GOT3 (cell line): ENCODE measurements around the gene TNFAIP2.
A peak's percentile ranks its signal among the peaks of the same experiment; 100 is the strongest.
"Not testable (repeated sequence)": the region's sequence is repeated elsewhere in the genome, so short reads cannot be mapped to it uniquely, and the experiment has no call there.

Experiments
- DNase-seq: peaks from one replicate; lab custom pipeline; 2025; ENCODE audit warnings: mixed read lengths; lab: John Stamatoyannopoulos, UW

The TNFAIP2 gene

GRCh38 chr14:103135333-103136260 lies 12.3 kb downstream of the TNFAIP2 start:
- DNase-seq: no peak

DNA sequence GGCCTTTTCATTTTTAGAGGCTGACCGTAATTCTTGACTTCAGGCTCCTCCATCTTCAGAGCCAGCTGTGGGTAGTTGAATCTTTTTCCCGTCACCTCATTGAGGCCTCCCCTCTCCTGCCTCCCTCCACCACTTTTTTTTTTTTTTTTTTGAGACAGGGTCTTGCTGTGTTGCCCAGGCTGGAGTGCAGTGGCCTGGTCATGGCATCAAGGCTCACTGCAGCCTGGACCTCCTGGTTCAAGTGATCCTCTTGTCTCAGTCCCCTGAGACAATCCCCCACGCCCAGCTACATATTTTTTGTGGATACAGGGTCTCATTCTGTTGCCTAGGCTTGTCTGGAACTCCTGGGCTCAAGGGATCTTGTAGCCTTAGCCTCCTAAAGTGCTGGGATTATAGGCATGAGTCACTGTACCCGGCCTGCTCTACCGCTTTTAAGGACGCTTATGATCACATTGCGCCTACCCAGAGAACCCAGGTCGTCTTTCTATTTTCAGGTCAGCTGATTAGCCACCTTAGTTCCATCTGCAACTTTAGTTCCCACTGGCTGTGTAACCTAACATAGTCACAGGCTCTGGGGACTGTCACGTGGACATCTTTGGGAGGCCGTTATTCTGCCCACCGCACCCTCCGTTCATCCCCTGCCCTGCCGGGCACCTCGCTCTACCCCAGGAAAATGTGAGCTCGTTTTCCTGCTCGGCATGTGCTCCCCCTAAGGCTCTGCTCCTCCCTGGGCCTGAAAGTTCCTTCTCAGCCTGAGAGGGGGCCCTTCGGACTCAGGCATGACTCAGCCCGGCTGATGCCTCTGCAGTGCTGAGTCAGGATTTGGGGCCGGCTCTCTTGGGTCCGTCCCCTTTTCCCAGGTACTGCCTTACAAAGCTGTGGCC lies 13.4 kb downstream of the TNFAIP2 start:
- DNase-seq: no peak

DNA sequence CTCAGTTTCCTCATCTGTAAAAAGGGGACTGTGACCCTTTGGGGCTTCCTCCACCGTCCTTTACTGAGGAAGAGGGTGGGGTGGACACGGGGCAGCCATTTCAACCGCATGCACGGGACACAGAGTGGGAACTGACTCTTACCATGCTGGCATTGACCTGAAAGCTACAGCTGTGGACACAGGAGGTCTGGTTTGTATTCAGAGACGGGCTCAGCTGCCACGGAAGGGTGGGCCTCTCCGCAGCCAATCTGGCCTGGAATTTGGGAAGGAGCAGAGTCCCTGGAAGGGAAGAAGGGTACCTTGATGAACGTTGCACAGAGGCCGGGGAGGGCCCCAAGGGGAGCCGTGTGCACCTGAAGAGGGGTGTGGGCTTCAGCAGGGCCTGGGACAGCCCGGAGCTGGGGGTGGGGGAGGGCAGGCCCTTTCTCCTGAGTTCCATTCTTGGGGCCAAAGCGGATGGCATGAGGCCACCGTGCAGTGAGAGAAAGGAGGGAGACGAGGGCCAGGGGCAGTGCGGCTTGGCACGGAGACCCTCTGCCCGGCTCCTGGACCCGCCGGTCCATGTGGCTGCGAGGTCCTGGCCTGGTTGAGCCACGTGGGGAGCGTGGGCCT lies 14.5 kb downstream of the TNFAIP2 start:
- no peak for DNase-seq

DNA sequence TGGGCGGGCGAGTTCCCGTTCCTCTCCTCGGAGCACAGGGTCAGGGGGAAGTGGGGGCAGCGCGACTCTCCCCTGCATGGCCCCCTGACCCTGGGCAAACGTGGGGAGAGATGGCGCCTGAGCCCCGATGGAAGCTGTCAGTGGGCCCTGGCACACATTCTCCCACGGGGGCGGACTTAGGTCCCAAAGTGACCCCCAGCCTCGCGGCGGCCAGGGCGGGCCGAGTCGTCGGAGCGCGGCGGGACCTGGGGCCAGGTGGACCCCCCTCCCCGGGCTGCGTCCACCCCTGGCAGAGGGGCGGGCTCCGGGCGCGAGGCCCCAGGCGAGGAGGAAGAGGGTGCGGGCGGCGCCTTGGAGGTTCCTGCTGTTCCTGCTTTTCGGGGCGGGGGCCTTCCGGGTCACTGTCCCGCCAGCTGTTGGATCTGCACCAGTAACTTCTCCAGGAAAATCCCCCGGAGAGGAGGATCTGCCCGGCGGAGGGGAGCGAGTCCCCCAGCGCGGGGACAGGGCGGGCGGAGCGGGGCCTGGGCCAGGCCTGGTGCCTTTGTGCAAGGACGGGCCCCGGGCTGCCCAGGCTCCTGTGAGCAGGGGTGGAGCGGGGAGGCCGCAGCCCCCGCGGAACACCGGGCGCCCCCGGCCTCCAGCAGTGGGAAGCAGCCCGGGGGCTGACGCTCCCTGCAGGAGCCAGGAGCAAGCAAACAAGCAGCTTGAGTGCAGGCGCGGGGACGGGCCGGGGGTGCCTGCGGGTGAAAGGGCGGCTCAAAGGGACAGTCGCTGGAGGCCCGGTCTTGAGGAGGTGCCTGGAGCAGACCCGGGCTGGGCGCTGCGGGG lies 15.3 kb downstream of the TNFAIP2 start:
- no peak for DNase-seq

DNA sequence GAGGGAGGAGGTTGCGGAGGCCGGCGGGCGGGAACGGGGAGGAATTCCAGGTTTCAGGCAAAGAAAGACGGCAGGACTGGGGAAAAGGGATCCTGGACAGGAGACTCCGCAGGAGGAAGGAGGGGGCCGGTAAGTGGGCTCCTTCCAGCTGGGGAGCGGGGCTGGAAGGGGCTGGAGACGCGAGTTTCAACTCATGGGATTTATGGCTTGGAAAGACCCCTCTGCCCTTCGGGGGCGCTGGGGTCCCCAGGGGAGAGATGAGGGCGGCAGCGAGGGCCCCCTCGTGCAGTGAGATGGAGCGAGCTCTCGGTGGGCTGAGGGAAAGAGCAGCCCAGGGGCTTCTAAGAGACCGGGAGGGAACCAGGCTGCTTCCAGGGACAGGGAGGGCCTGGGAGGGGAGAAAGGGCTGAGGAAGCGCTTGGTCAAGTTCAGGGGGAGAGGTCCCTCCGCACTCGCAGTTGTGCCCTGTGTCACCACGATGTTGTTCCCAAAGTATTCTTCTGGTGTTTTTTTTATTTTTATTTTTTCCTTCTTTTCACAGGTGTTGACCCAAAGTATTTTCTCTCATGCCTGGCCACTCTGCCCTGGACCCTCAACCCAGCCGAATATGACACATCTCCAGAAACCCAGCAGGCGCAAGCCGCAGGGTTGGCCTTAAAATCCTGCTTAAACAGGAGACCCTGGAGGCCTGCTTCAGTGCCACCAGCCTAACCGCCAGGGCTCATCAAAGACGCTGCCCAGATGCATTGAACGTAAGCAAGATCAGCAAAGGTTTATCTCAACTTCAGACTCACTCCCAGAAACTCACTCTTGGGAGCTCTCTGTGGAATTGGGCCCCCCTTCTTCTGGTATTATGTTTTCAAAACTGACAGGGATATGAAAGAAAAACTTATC lies 16.1 kb downstream of the TNFAIP2 start:
- DNase-seq: no peak

DNA sequence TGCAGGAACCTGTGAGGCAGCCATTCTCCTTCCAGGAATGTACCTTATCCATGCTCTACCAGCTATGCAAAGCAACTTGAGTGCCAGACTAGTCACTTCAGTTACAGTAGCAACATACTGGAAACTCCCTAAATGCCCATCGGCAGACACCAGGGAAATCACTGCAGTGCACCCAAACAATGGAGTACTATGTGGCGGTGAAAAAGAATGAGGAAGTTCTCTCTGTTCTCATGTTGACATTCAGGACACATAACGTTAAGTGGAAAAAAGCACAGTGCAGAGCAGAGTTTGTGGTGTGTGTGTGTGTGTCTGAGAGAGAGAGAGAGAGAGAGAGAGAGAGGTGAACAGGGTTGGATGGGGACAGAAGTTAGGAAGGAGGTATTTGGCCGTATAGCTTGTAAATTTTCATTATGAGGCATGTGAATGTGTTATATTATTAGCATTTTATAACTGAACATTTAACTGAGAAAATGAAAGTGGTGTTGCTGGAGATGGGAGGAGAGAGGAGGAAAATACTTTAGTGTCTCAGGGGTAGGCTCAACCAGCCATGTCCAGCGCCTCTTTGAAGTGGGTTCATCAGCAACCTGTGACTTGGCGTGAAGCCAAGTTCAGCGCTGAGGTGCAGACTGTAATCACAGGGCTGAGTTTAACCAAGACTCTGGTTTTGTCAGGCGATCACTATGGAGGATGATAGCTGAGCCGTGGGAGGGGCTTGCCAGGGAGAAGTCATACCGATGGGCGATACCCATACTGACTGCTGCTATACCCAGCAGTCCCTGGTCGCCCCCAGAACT lies 17.3 kb downstream of the TNFAIP2 start:
- no peak for DNase-seq

DNA sequence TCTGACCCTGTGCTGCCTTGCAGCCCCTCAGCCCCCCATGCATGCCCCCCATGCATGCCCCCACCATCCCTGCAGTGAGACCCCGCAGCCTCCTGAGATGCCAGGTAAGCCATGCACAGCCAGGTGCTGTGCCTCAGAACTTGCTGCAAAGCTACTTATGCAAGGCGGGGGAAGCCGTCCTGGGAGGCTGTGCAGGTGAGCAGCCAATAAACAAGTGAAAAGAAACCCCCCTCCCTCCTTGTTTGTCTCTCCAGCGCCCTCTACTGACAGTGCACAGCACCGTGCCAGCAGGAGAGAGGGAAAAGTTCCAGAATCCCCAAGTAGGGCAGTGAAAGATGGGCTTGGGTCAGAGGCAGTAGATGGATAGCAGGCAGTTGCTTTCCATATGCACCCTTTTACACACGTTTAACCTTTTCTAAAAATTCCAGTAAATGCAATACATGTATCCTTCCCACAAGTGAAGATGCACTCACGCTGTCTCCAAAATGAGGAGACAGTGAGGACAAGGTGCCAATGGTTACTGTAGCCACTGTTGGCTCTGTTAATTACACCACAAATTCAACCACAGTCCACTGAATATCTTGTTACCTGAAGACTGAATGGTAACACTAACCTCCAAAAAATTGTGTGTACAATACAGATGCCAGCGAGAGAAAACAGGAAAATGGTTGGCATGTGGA lies 18.0 kb downstream of the TNFAIP2 start:
- DNase-seq: no peak

- DNase-seq: no peak
Measured at GRCh38 chr14:103142026-103142425, 18.8 kb downstream of the TNFAIP2 start.

DNA sequence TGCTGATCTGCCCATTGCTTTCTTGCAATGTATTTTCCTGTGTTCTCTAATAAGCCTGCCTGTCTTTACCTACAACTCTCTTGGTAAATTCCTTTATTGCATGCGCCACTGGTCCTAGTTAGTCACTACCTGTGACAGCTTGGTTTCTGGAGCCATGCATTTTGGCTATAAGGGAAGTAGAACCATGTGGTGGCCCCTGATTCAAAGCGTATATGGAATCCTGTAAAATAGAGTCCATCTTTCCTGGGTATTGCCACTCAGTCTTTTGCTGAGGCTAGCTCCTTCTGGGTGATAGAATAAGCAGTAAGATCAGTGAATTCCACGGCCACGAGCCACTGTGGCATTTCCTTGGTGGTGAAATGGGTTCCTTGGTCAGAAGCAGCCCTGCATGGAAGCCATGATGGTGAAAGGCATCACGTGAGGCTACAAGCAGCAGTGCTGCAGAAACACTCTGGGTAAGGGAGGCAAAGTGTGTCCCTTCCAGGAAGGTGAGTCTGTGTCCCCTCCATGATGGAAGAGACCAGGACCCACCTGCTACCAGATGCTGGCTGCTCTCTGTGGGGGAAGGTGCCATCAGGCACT lies 19.6 kb downstream of the TNFAIP2 start:
- DNase-seq: no peak

DNA sequence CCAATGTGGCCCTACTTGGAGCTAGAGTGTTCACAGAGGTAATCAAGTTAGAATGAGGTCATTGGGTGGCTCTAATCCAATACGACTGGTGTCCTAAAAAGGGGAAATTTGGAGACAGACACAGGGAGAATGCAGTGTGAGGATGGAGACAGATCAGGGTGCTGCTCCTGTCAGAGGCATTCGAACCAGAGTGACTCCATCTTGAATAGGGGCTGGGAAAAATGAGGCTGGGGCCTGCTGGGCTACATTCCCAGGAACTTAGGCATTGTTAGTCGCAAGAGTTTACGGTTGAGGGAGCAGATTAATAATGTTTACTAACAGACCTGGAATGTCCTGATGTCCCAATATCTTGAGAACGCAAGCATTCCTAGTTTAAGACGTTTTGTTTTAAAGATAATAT lies 20.2 kb downstream of the TNFAIP2 start:
- DNase-seq: no peak

GRCh38 chr14:103144085-103144484 lies 20.8 kb downstream of the TNFAIP2 start:
- no peak for DNase-seq

DNA sequence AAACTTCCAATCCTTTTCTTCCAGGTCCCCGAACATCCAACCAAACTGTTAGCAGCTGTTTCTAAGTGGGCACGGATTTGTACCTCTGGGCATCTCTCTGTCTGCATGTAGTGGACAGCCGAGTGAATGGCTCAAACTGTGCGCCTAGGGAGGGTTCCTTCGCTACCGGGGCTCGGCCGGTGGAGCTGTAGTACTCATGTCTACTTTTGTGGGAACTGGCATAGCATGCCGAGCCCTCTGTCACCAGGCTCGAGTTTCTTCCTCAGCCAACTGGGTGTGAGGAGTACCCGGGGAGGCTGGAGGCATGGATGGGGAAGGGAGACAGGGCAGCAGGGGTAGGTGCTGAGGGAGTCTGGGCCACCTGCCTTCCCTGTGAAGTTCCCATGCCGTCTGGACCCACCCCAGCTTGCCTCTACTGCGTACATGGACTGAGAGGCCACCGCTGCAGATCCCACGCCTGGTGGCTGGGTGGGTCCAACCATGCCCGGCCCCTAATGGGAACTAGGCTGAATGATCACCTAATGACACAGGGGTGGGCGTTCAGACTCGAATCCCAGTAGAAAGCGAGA lies 23.0 kb downstream of the TNFAIP2 start:
- no peak for DNase-seq

DNA sequence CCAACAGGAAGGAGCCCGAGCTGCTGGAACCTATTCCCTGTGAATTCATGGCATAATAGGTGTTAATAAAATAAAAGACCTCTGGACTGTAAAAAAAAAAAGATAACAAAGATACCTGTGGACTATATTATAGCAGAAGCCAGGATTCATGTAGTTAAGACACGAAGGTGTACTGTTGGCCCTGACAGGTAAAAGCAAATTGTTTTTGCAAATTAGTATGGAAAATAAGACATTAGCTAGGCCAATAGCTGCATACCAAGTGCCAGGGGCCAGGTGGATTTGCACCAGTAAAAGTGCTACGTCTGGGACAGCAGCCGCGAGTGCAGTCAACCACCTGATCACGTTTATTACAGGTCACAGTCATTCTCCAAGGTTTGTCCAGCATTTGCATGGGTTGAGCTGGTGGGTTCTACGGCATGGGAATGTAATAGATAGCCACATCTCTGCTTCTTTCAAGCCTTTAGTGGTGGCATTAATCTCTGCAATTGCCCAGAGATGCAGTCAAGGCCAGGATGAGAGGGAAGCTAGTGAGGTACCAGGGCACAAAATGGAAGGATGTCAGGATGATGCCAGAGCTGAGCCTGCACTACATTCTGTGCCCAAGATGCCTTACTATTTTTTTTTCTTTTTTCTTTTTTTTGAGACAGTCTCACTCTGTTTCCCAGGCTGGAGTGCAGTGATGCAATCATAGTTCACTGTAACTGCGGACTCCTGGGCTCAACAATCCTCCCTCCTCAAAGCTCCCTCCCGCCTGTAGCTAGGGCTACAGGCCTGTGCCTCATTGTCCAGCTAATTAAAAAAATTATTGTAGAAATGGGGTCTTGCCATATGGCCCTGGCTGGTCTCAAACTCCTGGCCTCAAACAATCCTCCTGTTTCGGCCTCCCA lies 26.3 kb downstream of the TNFAIP2 start:
- no peak for DNase-seq

DNA sequence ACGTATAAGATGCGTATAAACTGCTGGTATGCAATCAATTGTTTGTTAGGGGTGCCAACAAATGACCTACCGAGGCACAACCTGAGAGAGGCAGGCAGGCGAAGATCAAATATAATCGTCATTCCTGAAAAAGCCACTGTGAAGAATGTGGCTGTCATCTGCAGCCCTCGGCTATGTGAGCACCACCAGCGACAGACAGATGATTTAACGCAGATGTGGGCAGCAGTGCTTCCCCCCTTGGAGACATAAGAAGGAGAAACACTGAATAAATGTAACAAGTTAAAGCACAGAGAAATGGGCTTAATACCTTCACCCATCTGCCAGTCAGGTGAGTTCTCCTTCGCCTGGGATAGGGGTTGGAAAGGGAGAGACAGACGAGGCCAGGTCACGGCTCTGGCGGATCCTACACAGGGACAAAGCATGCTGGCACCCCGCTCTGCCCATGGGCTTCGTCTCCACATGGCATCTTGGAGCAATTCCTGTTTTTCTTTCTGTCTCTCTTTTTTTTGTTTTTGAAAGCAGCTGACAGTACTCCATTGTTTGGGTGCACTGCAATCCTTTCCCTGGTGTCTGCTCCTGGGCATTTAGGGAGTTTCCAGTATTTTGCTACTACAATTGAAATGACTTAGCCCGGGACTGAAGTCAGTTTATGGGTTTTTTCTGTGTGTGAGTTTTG lies 28.1 kb downstream of the TNFAIP2 start:
- DNase-seq: no peak

- peak; percentile 3 for DNase-seq
Measured at GRCh38 chr14:103155010-103155409, 31.7 kb downstream of the TNFAIP2 start.

DNA sequence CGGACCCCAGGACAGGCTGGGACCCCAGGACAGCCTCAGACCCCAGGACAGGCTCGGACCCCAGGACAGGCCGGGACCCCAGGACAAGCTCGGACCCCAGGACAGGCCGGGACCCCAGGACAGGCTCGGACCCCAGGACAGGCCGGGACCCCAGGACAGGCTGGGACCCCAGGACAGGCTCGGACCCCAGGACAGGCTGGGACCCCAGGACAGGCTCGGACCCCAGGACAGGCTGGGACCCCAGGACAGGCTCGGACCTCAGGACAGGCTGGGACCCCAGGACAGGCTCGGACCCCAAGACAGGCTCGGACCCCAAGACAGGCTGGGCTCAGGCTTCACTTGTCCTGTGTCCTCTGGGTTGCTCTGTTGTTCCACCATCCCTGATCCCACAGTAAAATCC lies 32.2 kb downstream of the TNFAIP2 start:
- not testable (repeated sequence) for DNase-seq
